Measurements from ENCODE around the gene SHISAL2A.

DNA sequence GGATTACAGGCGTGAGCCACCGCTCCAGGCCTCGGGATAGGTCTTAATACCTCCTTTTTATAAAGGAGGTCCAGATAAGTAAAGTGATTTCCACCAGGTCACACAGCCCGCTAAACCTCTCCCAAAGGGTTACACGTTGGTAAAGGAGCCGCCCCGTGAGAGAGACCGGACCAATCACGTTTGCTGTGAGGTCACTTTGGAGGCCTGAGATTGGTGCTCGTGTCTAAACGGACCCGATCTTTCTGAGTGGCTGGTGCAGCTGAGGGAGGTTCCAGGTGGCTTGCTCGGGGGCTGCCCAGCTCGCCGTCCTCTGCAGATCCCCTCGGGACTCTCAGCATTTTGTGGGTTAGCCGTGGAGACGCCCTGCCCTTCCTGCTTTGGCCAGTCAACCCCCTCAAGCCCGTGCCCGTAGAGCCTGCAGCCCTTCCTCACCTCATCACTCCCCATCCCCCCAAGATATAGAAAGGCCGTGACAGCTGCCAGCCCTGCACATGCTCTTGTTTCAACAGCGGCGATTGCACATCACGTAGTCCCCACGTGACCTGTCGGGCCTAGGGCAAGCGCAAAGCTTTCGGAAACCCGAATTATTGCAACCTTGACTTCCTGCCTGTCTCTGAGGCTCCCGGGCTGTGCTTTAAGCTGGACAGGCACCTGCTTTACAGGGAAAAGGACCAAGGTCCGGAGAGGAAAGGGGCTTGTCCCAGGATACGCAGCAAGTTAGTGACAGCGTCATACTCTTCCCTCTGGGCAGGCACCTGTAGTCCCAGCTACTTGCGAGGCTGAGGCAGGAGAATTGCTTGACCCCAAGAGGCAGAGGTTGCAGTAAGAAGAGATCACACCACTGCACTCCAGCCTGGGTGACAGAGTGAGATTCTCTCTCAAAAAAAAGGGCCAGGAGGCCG lies 70.2 kb downstream of the SHISAL2A start:
- TF ChIP-seq POLR2A (IDR thresholded peaks at IDR 0.05) (no peak), CTCF (IDR thresholded peaks at IDR 0.05) (no peak)
